GM23338 (cell line): ENCODE data around the gene LCP2.

Experiments
- CREB1 ChIP-seq: fragments of 250-450 bp; sonication (Bioruptor Pico); IDR thresholded peaks from 2 replicates; pipeline ENCODE4 v1.5.0; 2020; ENCODE audit warnings: low read depth, mild to moderate bottlenecking, moderate library complexity
- CTCF ChIP-seq, 2 experiments: fragments of 200-600 bp in 1 of 2; sonication (generic) in 1 of 2; conservative IDR thresholded peaks; 2 replicates each; pipeline versions ENCODE4 v1.5.1 to v1.6.1; 2016 to 2017; ENCODE audit warnings: antibody characterized with exemption in 2 of 2, low read depth in 2 of 2, mild to moderate bottlenecking in 2 of 2, moderate library complexity in 1 of 2
- EZH2 ChIP-seq: fragments of 200-600 bp; sonication (generic); IDR thresholded peaks from one replicate; pipeline ENCODE4 v1.8.0; 2017; ENCODE audit warnings: antibody characterized with exemption, mild to moderate bottlenecking, low read depth; ENCODE audit not compliant: unreplicated experiment
- EZH2phosphoT487 ChIP-seq: fragments of 200-600 bp; sonication (generic); IDR thresholded peaks from one replicate; pipeline ENCODE4 v1.8.1; 2018; ENCODE audit warnings: antibody characterized with exemption; ENCODE audit not compliant: unreplicated experiment
- NANOG ChIP-seq: IDR thresholded peaks from 2 replicates; pipeline ENCODE4 v1.6.1; 2016; ENCODE audit warnings: antibody characterized with exemption, borderline replicate concordance
- POLR2AphosphoS5 ChIP-seq: IDR thresholded peaks from 2 replicates; pipeline ENCODE4 v1.6.1; 2016; ENCODE audit warnings: antibody characterized with exemption, low read depth
- ZNF114 ChIP-seq: fragments of 250-450 bp; sonication (Bioruptor Pico); IDR thresholded peaks from 2 replicates; pipeline ENCODE4 v1.5.0; 2020; ENCODE audit warnings: mild to moderate bottlenecking, moderate library complexity
- TF ChIP-seq, protein P1 (sequence below): IDR thresholded peaks from 2 replicates; pipeline ENCODE4 v1.6.1; 2016; ENCODE audit warnings: antibody characterized with exemption

DNA sequence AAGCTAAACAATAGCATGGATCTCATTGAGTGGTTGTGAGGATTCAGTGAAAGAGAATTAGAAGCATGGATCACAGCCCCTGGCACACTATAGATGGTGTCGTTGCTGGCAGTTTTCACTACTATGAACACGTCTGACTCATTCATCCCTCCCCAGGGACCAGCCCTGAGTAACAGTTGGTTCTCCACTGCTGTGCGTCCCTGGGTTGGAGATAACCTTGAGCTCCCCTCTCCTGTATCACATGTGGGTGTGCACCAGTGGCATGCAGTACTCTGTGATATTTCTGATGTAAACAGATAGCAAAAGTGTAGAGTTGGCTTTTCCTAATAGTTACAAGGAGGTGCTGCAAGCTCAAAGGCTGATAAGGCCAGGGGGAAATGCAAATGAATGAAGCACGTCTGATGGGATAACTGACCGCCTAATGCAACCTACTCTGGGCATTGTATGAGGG lies 8.8 kb upstream of the LCP2 start:
- no peak for TF ChIP-seq CTCF (conservative IDR thresholded peaks at IDR 0.05; ENCODE audit: low read depth in 2 of 2)
- no peak for TF ChIP-seq EZH2
- no peak for TF ChIP-seq POLR2AphosphoS5
- TF ChIP-seq ZNF114: no peak
- TF ChIP-seq NANOG: no peak
- TF ChIP-seq EZH2phosphoT487: no peak
- TF ChIP-seq, protein P1, sequence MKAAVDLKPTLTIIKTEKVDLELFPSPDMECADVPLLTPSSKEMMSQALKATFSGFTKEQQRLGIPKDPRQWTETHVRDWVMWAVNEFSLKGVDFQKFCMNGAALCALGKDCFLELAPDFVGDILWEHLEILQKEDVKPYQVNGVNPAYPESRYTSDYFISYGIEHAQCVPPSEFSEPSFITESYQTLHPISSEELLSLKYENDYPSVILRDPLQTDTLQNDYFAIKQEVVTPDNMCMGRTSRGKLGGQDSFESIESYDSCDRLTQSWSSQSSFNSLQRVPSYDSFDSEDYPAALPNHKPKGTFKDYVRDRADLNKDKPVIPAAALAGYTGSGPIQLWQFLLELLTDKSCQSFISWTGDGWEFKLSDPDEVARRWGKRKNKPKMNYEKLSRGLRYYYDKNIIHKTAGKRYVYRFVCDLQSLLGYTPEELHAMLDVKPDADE: no peak
- no peak for TF ChIP-seq CREB1
